KMS-11 (cell line): Measurements from ENCODE around the gene COL13A1.

Source experiments
- H2AFZ ChIP-seq: fragments of 200-600 bp; sonication (generic); 2 replicates; pipeline ENCODE4 v1.6.1; 2016; ENCODE audit warnings: antibody characterized with exemption, mixed run types, low read depth
- H3K27ac ChIP-seq: fragments of 200-600 bp; sonication (generic); 2 replicates; pipeline ENCODE4 v1.6.1; 2016; ENCODE audit warnings: mild to moderate bottlenecking, mixed run types
- H3K27me3 ChIP-seq: fragments of 200-600 bp; sonication (generic); 2 replicates; pipeline ENCODE4 v1.6.1; 2017; ENCODE audit warnings: mild to moderate bottlenecking, low read depth, mixed run types, moderate library complexity; ENCODE audit not compliant: insufficient read depth
- H3K36me3 ChIP-seq: fragments of 200-600 bp; sonication (generic); 2 replicates; pipeline ENCODE4 v1.6.1; 2017; ENCODE audit warnings: mild to moderate bottlenecking, mixed run types; ENCODE audit not compliant: insufficient read depth
- H3K4me1 ChIP-seq: fragments of 200-600 bp; sonication (generic); 2 replicates; pipeline ENCODE4 v1.6.1; 2016; ENCODE audit warnings: mild to moderate bottlenecking, low read depth, mixed run types; ENCODE audit not compliant: poor library complexity, severe bottlenecking
- H3K4me2 ChIP-seq: fragments of 200-600 bp; sonication (generic); 2 replicates; pipeline ENCODE4 v1.7.0; 2016; ENCODE audit warnings: mild to moderate bottlenecking, mixed run types
- H3K4me3 ChIP-seq: fragments of 200-600 bp; sonication (generic); IDR thresholded peaks from 2 replicates; pipeline ENCODE4 v1.6.1; 2017; ENCODE audit warnings: low read depth, low read length, mixed read lengths; ENCODE audit not compliant: insufficient read depth
- H3K79me2 ChIP-seq: fragments of 200-600 bp; sonication (generic); 2 replicates; pipeline ENCODE4 v1.6.1; 2016; ENCODE audit warnings: low read depth, mixed run types; ENCODE audit not compliant: insufficient read depth
- H3K9ac ChIP-seq: fragments of 200-600 bp; sonication (generic); 2 replicates; pipeline ENCODE4 v1.6.1; 2016; ENCODE audit warnings: mild to moderate bottlenecking, mixed run types
- H4K20me1 ChIP-seq: fragments of 200-600 bp; sonication (generic); 2 replicates; pipeline ENCODE4 v1.6.1; 2016; ENCODE audit warnings: mild to moderate bottlenecking, mixed run types; ENCODE audit not compliant: insufficient read depth
- CTCF ChIP-seq: fragments of 200-600 bp; sonication (generic); conservative IDR thresholded peaks from 2 replicates; pipeline ENCODE4 v1.6.1; 2017; ENCODE audit warnings: low read depth, mild to moderate bottlenecking, antibody characterized with exemption, low read length, moderate library complexity, mixed read lengths

Gene COL13A1

GRCh38 chr10:69842882-69843281 is 41.2 kb downstream of the COL13A1 start:
- no peak for TF ChIP-seq CTCF
- H3K79me2 ChIP-seq, result no peaks in the 10 kb centered on the region
- H3K4me1 ChIP-seq, result no peaks in the 10 kb centered on the region
- H3K4me3 ChIP-seq, result no peak overlapping the region
- peaks cover 65% of the 10 kb centered on the region for H3K27me3 ChIP-seq
- no peak overlapping the region for H2AFZ ChIP-seq
- H3K27ac ChIP-seq, result no peak overlapping the region
- H3K36me3 ChIP-seq, result no peaks in the 10 kb centered on the region
- no peak overlapping the region for H3K9ac ChIP-seq
- H3K4me2 ChIP-seq, result no peak overlapping the region
- no peaks in the 10 kb centered on the region for H4K20me1 ChIP-seq

GRCh38 chr10:69843923-69844322 is 42.2 kb downstream of the COL13A1 start:
- H3K27me3 ChIP-seq, result peaks cover 72% of the 10 kb centered on the region
- H3K27ac ChIP-seq, result no peak overlapping the region
- no peak overlapping the region for H3K4me2 ChIP-seq
- no peak overlapping the region for H2AFZ ChIP-seq
- no peaks in the 10 kb centered on the region for H4K20me1 ChIP-seq
- H3K36me3 ChIP-seq, result no peaks in the 10 kb centered on the region
- no peaks in the 10 kb centered on the region for H3K4me1 ChIP-seq
- H3K79me2 ChIP-seq, result no peaks in the 10 kb centered on the region
- TF ChIP-seq CTCF, result no peak
- no peak overlapping the region for H3K9ac ChIP-seq
- H3K4me3 ChIP-seq, result no peak overlapping the region

- no peak overlapping the region for H3K4me3 ChIP-seq
- no peaks in the 10 kb centered on the region for H3K4me1 ChIP-seq
- H3K9ac ChIP-seq, result no peak overlapping the region
- H3K27me3 ChIP-seq, result peaks cover 73% of the 10 kb centered on the region
- H4K20me1 ChIP-seq, result no peaks in the 10 kb centered on the region
- H3K27ac ChIP-seq, result no peak overlapping the region
- no peak overlapping the region for H3K4me2 ChIP-seq
- H3K36me3 ChIP-seq, result no peaks in the 10 kb centered on the region
- H2AFZ ChIP-seq, result no peak overlapping the region
- no peak for TF ChIP-seq CTCF
- no peaks in the 10 kb centered on the region for H3K79me2 ChIP-seq
Measured at GRCh38 chr10:69844698-69845097, 43.0 kb downstream of the COL13A1 start.

GRCh38 chr10:69845574-69846292 is 44.0 kb downstream of the COL13A1 start:
- H3K4me1 ChIP-seq, result no peaks in the 10 kb centered on the region

More at GRCh38 chr10:69845574-69846292, 44.0 kb downstream of the COL13A1 start:
- no peak overlapping the region for H3K9ac ChIP-seq
- H3K4me3 ChIP-seq, result no peak overlapping the region
- no peaks in the 10 kb centered on the region for H3K79me2 ChIP-seq
- H3K27ac ChIP-seq, result no peak overlapping the region
- no peak for TF ChIP-seq CTCF
- no peak overlapping the region for H2AFZ ChIP-seq
- no peak overlapping the region for H3K4me2 ChIP-seq
- no peaks in the 10 kb centered on the region for H4K20me1 ChIP-seq
- H3K36me3 ChIP-seq, result no peaks in the 10 kb centered on the region
- H3K27me3 ChIP-seq, result peaks cover 72% of the 10 kb centered on the region
